NK-92 (cell line): ENCODE measurements around the gene GRAMD1B.
"Not testable (repeated sequence)": the region's sequence is repeated elsewhere in the genome, so short reads cannot be mapped to it uniquely, and the experiment has no call there.

Experiments used
- DNase-seq: peaks from one replicate; lab custom pipeline; 2025; ENCODE audit not compliant: unreplicated experiment; lab: John Stamatoyannopoulos, UW

The GRAMD1B gene

GRCh38 chr11:123624974-123625373 is 194.9 kb downstream of the GRAMD1B start:
- DNase-seq, result no peak

DNA sequence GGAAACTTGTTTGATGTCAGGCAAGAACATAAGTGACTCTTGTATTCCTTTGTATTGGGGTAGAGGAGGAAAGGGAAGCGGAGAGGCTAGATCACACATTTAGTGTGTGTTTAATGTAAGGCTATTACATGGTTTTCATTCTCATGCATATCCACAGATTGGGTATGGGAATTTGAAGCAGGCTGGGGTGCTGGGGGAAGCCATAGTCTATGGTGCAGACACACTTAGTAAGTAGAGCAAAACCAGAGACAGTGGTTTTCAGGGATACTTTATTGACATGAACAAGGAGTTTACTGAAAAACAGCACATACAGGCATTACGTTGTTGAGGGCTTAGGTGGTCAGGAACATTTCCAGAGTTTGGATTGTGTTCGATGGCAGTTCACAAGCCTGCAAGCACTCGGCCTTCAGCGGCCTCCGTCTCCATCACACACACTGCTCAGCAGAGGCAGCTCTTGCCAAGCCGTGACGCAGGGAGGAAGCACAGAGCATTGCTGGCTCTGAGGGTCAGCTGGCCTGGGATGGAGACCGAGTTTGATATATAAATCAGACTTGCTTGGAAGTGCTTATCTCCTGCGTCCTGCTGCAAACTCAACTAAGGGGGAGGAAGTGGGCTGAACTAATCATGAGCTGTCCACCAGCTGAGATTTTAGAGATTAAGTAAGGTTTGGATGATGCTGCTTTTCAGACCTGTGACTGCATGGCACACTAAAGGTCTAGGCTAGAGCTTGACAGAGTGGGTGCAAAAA is 199.0 kb downstream of the GRAMD1B start:
- DNase-seq, result no peak

GRCh38 chr11:123630126-123630608 is 200.1 kb downstream of the GRAMD1B start:
- DNase-seq, result no peak

DNA sequence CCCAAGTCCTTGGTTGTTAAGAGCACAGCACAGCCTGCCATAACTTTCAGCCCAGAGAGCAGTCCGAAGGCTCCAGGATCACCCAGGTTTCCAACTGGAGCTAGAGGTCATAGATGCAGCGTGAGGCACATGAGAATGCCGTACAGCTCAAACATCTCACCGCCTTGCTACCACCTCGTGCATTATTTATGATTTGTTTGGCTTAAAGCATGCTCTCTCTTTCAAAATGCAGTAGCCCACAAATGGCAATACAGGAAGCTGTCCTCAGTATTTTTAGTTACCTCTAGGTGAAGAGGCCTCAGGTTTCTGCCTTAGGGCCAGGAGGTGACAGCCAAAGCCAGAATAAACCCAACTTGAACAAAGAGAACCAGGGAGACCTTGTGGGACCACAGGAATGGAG is 210.0 kb downstream of the GRAMD1B start:
- DNase-seq, result no peak

DNA sequence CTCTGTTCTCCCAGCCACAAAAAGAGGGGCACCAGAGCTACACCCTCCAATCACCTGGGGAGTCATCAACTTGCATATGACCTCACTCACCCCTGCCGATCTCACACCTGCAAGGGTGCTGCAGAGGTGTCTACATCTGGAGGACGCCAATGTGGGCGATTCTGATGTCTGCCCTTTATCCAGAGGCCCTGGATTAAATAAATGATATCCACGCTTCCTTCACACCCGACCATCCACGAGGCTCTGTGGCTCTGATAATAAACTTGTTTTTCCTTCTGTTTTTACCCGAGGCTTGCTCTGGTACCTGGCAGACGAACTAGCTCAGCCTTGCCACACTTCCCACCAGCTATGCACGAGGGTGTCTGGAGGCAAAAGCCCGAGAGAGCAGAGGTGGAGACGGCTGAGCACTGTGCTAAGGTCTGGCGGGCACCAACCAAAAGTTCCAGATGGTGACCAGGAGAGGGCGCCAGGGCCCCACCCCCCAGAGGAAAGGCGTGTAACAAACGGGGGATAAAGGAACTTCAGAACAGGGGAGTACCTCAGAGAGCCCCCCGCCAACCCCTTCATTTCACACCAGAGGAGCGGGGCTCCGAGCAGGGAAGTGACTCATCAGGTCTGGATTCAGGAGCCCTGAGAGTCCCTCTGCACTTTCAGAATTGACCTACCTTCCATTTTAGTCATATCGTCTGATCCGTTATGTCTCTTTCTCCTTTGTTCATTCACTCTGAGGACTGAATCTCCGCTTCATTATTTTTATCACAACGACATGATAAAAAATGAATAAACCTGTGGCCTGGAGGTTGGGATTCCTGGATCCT is 210.8 kb downstream of the GRAMD1B start:
- DNase-seq, result no peak

DNA sequence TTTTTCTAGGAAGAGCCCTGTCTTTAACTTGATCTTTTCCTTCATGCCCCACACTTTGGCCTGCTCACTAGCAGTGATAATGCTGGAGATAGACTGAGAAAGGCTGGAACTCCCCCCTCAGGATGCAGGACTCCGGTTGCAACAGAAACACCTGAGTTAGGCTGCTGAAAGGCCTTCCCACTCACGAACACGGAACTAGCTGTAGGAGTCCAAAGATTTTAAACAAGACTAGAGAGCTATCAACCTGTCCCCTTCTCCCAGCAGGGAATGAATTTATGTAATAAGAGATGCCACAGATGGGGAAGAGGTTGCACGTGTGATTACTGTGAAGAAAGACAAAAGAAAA is 211.4 kb downstream of the GRAMD1B start:
- no peak for DNase-seq

GRCh38 chr11:123642435-123642834 is 212.4 kb downstream of the GRAMD1B start:
- DNase-seq, result no peak

DNA sequence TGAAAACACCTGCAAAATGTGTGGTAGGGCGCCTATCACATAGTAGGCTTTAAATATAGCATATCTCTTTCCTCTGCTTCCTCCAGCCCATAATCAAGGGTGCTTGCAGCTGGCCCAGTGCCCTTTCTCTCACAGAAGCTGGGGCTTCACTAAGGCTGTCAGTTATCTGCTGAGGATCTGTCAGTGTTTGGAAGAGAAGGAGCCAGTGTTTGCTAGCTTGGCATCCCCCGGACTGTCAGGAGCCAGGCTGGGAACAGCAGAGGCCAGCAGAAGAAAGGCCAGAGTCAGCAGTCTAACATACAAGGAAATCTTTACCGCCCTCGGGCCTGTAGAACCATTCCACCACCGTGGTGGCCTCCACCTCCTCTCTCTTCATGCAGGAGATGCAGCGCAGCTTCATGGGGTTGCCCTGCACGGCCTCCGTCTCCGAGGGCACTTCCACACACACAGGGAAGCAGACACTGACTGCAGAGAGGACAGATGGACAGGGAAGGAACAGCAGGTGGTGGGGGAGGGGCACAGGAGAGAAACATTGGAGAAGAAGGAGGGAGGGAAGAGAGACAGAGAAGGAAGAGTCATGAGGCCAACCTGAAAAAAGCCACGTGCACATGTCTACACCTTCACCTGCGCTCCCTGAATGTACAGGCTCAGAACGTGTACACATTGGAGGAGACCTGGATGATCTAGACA is 215.4 kb downstream of the GRAMD1B start:
- DNase-seq, result no peak

DNA sequence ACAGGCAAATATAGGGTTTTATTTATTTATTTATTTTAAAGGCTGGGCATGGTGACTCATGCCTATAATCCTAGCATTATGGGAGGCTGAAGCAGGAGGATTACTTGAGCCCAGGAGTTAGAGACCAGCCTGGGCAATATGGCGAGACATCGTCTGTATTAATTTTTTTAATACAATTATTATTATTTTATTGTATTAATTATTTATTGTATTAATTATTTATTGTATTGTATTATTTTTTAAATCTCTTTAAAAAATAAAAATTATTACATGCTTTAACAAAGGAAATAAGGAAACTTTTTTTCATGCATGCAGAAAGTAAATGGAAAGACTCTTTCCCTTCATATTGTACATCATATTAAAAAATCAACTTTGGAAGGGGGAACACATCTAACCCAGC is 220.8 kb downstream of the GRAMD1B start:
- no peak for DNase-seq

- no peak for DNase-seq
Observed at GRCh38 chr11:123652599-123652998, 222.5 kb downstream of the GRAMD1B start.

DNA sequence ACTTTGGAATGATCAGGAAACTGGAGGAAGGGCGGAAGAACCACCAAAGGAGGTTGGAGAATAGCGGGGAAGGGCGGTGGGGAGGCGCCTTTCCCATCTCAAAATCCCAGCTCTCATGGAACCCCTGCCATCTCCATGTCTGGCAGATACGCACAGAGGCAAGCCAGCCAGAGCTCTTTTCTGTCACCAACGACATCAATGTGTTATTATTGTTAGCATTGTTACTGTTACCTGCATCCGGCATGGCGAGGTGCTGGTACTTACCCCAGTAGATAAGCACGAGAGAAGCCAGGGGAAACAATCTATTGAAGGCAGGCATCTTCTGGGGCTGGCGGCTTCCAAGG is 223.4 kb downstream of the GRAMD1B start:
- no peak for DNase-seq

DNA sequence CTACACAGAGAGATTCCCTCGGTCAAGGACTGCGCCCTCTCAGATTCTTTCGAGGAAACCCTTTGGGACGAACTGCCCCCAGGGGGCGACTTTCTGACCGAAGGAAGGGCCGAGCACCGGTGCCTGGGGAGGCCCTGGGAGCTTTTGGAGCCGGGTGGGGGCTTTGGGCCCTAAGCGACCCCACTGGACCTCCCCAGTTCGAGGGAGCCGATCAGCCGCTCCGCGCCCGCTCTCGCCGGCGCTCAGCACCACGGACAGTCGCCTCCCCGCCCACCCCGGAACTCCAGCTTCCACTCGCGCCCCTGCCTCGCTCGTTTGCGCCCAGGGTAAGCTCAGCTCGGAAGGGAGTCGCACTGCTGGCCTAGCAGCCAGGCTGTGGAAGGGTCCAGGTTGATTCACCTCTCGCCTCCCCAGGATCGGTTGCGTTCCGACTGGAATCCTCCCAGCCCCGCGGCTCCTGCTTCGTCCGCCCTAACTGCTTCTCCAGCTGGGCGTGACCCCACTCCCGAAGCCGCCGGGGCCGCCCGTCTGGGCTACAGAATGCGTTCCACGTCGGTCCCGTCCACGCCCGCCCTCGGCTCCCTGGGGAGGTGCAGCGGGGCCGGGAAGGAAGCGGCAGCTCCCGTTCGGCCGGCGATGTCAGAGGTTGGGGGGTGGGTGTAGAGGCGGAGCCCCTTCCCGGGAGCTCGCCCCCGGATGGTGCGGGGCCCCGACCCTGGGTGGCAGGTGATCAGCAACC is 223.9 kb downstream of the GRAMD1B start:
- no peak for DNase-seq

GRCh38 chr11:123654566-123655081 is 224.6 kb downstream of the GRAMD1B start, which contains the start of gene SCN3B:
TSS of gene SCN3B (minus strand) at chr11:123654624. CDS start at chr11:123653801, 823 bp downstream.
- DNase-seq, result no peak

DNA sequence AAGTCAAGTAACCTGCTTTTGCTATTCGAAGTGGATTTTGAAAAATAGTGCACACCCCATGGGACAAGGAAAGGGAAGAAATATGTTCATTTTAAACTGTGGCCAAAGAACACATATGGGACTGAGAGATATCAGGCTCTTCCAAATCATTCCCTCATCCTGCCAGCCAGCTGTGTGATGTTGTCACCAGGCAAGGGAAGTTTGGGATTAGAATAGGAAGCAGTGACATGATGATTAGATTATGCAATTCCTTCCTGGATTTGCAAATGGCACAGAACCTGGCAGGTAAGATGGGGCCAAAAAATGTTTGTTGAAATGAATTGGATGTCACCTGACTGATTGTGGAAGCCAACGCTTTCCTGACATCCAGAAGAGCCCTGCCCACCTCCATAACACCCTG is 229.2 kb downstream of the GRAMD1B start:
- no peak for DNase-seq

DNA sequence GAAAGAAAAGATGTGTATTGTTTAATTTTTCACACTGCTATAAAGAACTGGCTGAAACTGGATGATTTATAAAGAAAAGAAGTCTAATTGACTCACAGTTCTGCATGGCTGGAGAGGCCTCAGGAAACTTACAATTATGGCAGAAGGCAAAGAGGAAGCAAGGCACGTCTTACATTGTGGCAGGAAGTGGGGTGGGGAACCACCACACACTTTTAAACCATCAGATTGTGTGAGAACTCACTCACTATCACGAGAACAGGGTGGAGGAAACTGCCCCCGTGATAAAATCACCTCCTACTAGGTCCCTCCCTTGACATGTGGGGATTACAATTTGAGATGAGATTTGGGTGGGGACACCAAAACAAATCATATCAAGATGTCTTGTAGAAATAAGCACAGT is 229.9 kb downstream of the GRAMD1B start:
- DNase-seq, result not testable (repeated sequence)

DNA sequence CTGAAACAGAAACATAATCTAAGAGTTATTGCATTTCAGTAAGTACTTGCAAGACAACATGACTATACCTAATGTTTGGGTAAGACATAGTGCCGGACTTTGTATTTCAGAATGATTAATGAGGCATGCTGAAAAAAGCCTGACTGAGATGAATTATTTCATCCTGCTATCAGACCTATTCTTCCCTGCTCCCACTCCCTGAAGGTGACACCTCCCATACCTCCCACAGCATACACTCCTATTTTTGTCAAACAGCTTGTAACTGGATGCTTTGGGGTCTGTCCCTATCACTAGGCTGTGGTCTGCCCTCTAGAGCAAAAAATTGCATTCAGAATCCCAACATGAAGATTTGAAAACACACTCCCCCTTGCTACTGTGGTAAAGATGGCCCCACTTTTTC is 235.2 kb downstream of the GRAMD1B start:
- no peak for DNase-seq

GRCh38 chr11:123670081-123670480 is 240.0 kb downstream of the GRAMD1B start:
- DNase-seq, result no peak

DNA sequence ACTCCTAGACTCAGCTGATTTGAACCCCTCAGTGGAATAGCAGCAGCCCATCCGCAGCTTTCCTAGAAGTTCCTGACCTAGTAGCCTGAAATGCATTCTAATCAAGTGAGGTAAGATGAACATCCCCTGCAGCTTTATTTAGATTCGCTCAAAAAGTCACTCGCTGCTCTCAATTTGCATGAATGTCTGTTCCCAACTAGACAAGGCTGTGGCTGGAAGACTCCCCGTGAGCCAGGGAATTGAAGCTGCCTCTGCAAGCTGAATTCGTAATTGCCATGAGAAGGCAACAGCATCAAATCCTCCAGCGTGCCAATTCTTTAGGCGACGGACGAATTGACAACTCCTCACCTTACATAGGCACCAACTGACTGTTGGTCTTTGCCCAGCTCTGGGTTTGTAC is 241.5 kb downstream of the GRAMD1B start:
- no peak for DNase-seq

GRCh38 chr11:123672568-123672967 is 242.5 kb downstream of the GRAMD1B start:
- DNase-seq, result no peak

GRCh38 chr11:123674297-123674696 is 244.2 kb downstream of the GRAMD1B start:
- DNase-seq, result no peak
